GM06990 (cell line): ENCODE measurements around the gene AKT1.
A peak's percentile ranks its signal among the peaks of the same experiment; 100 is the strongest.

Experiments
- DNase-seq: peaks from one replicate; pipeline ENCODE4 v3.0.0-alpha.2; 2011; ENCODE audit not compliant: insufficient read length; ENCODE audit errors: extremely low read depth
- H3K27me3 ChIP-seq: replicated peaks from 2 replicates; pipeline ENCODE4 v1.6.0; 2011; ENCODE audit warnings: low read length; ENCODE audit not compliant: control insufficient read depth, insufficient read depth
- H3K36me3 ChIP-seq: 2 replicates; pipeline ENCODE4 v1.5.1; 2011; ENCODE audit warnings: low read length; ENCODE audit not compliant: control insufficient read depth, insufficient read depth
- H3K4me3 ChIP-seq: replicated peaks from 2 replicates; pipeline ENCODE4 v1.5.1; 2011; ENCODE audit warnings: low read depth, mild to moderate bottlenecking, control low read depth, low read length
- TF ChIP-seq, protein P1 (sequence below): IDR thresholded peaks from 2 replicates; pipeline ENCODE4 v1.5.1; 2011; ENCODE audit warnings: low read length, control low read depth, mild to moderate bottlenecking, inconsistent platforms; ENCODE audit not compliant: insufficient read depth, poor library complexity, severe bottlenecking

The AKT1 gene

GRCh38 chr14:104734601-104734990 is 61.0 kb downstream of the AKT1 start:
- no peaks in the 10 kb centered on the region for H3K36me3 ChIP-seq
- DNase-seq = no peak
- H3K4me3 ChIP-seq = no peak overlapping the region
- peaks cover 1% of the 10 kb centered on the region; the same call in 1 of the 2 replicates for H3K27me3 ChIP-seq
- TF ChIP-seq, protein P1, sequence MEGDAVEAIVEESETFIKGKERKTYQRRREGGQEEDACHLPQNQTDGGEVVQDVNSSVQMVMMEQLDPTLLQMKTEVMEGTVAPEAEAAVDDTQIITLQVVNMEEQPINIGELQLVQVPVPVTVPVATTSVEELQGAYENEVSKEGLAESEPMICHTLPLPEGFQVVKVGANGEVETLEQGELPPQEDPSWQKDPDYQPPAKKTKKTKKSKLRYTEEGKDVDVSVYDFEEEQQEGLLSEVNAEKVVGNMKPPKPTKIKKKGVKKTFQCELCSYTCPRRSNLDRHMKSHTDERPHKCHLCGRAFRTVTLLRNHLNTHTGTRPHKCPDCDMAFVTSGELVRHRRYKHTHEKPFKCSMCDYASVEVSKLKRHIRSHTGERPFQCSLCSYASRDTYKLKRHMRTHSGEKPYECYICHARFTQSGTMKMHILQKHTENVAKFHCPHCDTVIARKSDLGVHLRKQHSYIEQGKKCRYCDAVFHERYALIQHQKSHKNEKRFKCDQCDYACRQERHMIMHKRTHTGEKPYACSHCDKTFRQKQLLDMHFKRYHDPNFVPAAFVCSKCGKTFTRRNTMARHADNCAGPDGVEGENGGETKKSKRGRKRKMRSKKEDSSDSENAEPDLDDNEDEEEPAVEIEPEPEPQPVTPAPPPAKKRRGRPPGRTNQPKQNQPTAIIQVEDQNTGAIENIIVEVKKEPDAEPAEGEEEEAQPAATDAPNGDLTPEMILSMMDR = no peak

- no peak overlapping the region for H3K4me3 ChIP-seq
- no peaks in the 10 kb centered on the region for H3K36me3 ChIP-seq
- TF ChIP-seq, protein P1 = no peak
- H3K27me3 ChIP-seq = peaks cover 1% of the 10 kb centered on the region; the same call in 1 of the 2 replicates
- DNase-seq = no peak
Observed at GRCh38 chr14:104734051-104734587, 61.4 kb downstream of the AKT1 start.

- DNase-seq = no peak
- Histone ChIP-seq H3K36me3 (no peaks in the 10 kb centered on the region), H3K27me3 (peaks cover 1% of the 10 kb centered on the region; the same call in 1 of the 2 replicates), H3K4me3 (no peak overlapping the region)
- TF ChIP-seq, protein P1 = no peak
Observed at GRCh38 chr14:104732931-104733681, 62.4 kb downstream of the AKT1 start.

DNA sequence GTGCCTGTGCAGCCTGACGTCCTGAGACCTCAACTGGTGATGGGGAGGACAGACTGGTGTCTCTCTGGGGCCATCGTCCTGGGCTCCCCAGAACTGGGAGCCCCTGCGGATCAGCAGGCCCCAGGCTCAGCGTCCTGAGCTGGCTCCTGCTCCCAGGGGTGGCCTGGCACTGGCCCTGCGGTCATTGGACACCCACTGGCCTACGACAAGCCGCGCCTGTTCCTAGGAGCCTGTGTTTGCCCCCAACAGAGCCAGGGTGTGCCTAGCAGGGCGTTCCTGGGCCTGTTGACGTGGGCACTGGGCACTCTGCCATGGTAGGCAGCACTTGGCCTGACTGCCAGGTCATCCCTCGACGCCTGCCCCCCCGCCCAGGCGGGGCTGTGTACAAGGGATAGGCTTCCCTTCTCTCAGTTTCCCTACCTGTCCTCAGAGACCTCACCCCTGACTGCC is 63.2 kb downstream of the AKT1 start:
- Histone ChIP-seq H3K36me3 (no peaks in the 10 kb centered on the region), H3K27me3 (peaks cover 1% of the 10 kb centered on the region; the same call in 1 of the 2 replicates), H3K4me3 (no peak overlapping the region)
- TF ChIP-seq, protein P1 = no peak
- no peak for DNase-seq

GRCh38 chr14:104731320-104732294 is 63.9 kb downstream of the AKT1 start:
- TF ChIP-seq, protein P1 = peak; percentile 38
- DNase-seq = no peak
- H3K4me3 ChIP-seq = no peak overlapping the region
- no peaks in the 10 kb centered on the region for H3K36me3 ChIP-seq
- H3K27me3 ChIP-seq = peaks cover 1% of the 10 kb centered on the region; the same call in 1 of the 2 replicates
